HepG2 (cell line): Measurements from ENCODE around the gene RSPH9. TPM values are rescaled to one million over a fixed set of nuclear protein-coding genes. Genes with fewer than 3 reads are reported as not detected.
A peak's percentile ranks its signal among the peaks of the same experiment; 100 is the strongest.

Source experiments
- CEBPB ChIP-seq: IDR thresholded peaks from 2 replicates; pipeline ENCODE4 v1.6.1; 2011; ENCODE audit warnings: low read depth, low read length, improper control_type of control experiment, borderline replicate concordance
- DBP ChIP-seq: sonication (generic); formaldehyde crosslinking; IDR thresholded peaks from 2 replicates; pipeline ENCODE4 v1.4.0; 2020; ENCODE audit warnings: missing genetic modification reagents; ENCODE audit errors: not compliant biosample characterization
- IRF9 ChIP-seq: sonication (generic); formaldehyde crosslinking; IDR thresholded peaks from 2 replicates; pipeline ENCODE4 v1.8.0; 2022; ENCODE audit warnings: missing genetic modification reagents, mild to moderate bottlenecking, borderline replicate concordance
- KAT2B ChIP-seq: fragments of 150-350 bp; IDR thresholded peaks from 2 replicates; pipeline ENCODE4 v1.6.1; 2014; ENCODE audit warnings: low read depth, low read length, borderline replicate concordance
- KMT2B ChIP-seq: IDR thresholded peaks from 2 replicates; pipeline ENCODE4 v1.6.1; 2016; ENCODE audit warnings: missing genetic modification reagents, missing compliant biosample characterization
- NFE2L2 ChIP-seq: fragments of 150-350 bp; IDR thresholded peaks from 2 replicates; pipeline ENCODE4 v1.6.1; 2014; ENCODE audit warnings: low read length
- PHF21A ChIP-seq: sonication (generic); formaldehyde crosslinking; IDR thresholded peaks from 2 replicates; pipeline ENCODE4 v1.5.0; 2020; ENCODE audit warnings: mild to moderate bottlenecking, missing genetic modification reagents
- SMAD3 ChIP-seq: sonication (generic); formaldehyde crosslinking; IDR thresholded peaks from 2 replicates; pipeline ENCODE4 v1.4.0; 2020; ENCODE audit warnings: missing genetic modification reagents
- ZBTB26 ChIP-seq: IDR thresholded peaks from 2 replicates; pipeline ENCODE4 v1.6.1; 2016; ENCODE audit warnings: missing compliant biosample characterization, missing genetic modification reagents, borderline replicate concordance
- ZFP91 ChIP-seq: sonication (generic); formaldehyde crosslinking; IDR thresholded peaks from 2 replicates; pipeline ENCODE4 v1.9.0; 2022; ENCODE audit warnings: missing genetic modification reagents, mild to moderate bottlenecking, borderline replicate concordance
- ZNF143 ChIP-seq: sonication (generic); formaldehyde crosslinking; IDR thresholded peaks from 2 replicates; pipeline ENCODE4 v1.4.0; 2020; ENCODE audit warnings: missing genetic modification reagents
- ZNF350 ChIP-seq: sonication (generic); formaldehyde crosslinking; IDR thresholded peaks from 2 replicates; pipeline ENCODE4 v1.4.0; 2020; ENCODE audit warnings: mild to moderate bottlenecking, low read depth, missing genetic modification reagents, borderline replicate concordance
- ZNF674 ChIP-seq: sonication (generic); formaldehyde crosslinking; IDR thresholded peaks from 2 replicates; pipeline ENCODE4 v1.5.0; 2020; ENCODE audit warnings: low read depth, mild to moderate bottlenecking, missing genetic modification reagents
- ZNF816 ChIP-seq: sonication (generic); formaldehyde crosslinking; IDR thresholded peaks from 2 replicates; pipeline ENCODE4 v1.8.0; 2022; ENCODE audit warnings: missing genetic modification reagents, mild to moderate bottlenecking, borderline replicate concordance
- ZSCAN21 ChIP-seq: sonication (generic); formaldehyde crosslinking; IDR thresholded peaks from 2 replicates; pipeline ENCODE4 v1.8.0; 2022; ENCODE audit warnings: mild to moderate bottlenecking, missing genetic modification reagents, moderate library complexity, borderline replicate concordance
- ZSCAN9 ChIP-seq: IDR thresholded peaks from 2 replicates; pipeline ENCODE4 v1.6.1; 2016; ENCODE audit warnings: borderline replicate concordance
- polyA plus RNA-seq, 8 experiments: library from polyadenylated mRNA; depleted of rRNA in 3 of 8; stranded (reverse) in 7 of 8; unstranded in 1 of 8; fragments of >200 nt; fragmentation: Illumina TruSeq in 4 of 8; extraction: Trizol in 4 of 8; gene quantifications; 2 replicates each; pipeline versions ENCODE4 v1.2.1 to v1.2.3, GENCODE V29; 2011 to 2016; ENCODE audit warnings: low read depth in 4 of 8, missing spikeins in 1 of 8, mixed read lengths in 1 of 8; ENCODE audit not compliant: insufficient read depth in 1 of 8
- total RNA-seq, 5 experiments: library from RNA; depleted of rRNA; stranded (reverse); fragments of >200 nt; fragmentation: Illumina TruSeq; extraction: Trizol; gene quantifications; 2 replicates each; pipeline ENCODE4 v1.2.3, GENCODE V29; 2016; ENCODE audit warnings: low read depth in 1 of 5
- TF ChIP-seq, protein P1 (sequence below): sonication (generic); formaldehyde crosslinking; conservative IDR thresholded peaks from 2 replicates; pipeline ENCODE4 v1.4.0; 2020; ENCODE audit warnings: missing genetic modification reagents

The RSPH9 gene
- total and polyA plus RNA-seq, 2 of the 13 experiments (the other 11 are each of a cell fraction or from before 2014, with no cell fraction given), result 0.04 TPM; not detected in 1

DNA sequence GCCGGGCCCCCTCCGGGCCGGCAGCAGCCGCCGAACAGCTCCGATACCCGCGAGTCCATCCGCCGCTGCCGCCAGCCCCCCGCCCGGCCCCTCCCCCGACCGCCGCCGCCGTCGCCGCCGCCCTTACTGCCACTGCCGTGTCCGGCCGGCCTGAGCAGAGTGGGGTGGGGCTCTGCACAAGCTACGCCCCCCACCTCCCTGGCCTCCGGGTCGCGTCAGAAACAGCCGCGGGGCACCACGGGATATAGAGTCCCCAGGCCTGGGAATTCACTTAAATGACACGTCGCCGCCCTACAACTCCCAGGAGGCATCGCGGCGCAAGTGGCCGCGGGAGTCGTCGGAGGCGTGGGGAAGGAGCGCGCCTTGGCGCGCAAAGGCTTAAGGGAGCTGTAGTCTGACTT lies 15.7 kb upstream of the RSPH9 start, which contains the start of gene GTPBP2 (continued):
- TF ChIP-seq KAT2B, result no peak
- TF ChIP-seq, protein P1, sequence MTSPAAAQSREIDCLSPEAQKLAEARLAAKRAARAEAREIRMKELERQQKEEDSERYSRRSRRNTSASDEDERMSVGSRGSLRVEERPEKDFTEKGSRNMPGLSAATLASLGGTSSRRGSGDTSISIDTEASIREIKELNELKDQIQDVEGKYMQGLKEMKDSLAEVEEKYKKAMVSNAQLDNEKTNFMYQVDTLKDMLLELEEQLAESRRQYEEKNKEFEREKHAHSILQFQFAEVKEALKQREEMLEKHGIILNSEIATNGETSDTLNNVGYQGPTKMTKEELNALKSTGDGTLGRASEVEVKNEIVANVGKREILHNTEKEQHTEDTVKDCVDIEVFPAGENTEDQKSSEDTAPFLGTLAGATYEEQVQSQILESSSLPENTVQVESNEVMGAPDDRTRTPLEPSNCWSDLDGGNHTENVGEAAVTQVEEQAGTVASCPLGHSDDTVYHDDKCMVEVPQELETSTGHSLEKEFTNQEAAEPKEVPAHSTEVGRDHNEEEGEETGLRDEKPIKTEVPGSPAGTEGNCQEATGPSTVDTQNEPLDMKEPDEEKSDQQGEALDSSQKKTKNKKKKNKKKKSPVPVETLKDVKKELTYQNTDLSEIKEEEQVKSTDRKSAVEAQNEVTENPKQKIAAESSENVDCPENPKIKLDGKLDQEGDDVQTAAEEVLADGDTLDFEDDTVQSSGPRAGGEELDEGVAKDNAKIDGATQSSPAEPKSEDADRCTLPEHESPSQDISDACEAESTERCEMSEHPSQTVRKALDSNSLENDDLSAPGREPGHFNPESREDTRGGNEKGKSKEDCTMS (CRISPR knock-in tag), result no peak
- no peak for TF ChIP-seq ZBTB26 (CRISPR knock-in tag)
- no peak for TF ChIP-seq ZFP91 (CRISPR knock-in tag)
- TF ChIP-seq CEBPB, result no peak
- TF ChIP-seq PHF21A (CRISPR knock-in tag), result no peak
- no peak; the same call in 1 of the 2 replicates for TF ChIP-seq ZNF350 (CRISPR knock-in tag)
- no peak for TF ChIP-seq IRF9 (CRISPR knock-in tag)
- TF ChIP-seq ZSCAN9 (CRISPR knock-in tag), result no peak
- TF ChIP-seq NFE2L2, result no peak
- TF ChIP-seq ZNF816 (CRISPR knock-in tag), result no peak
- TF ChIP-seq KMT2B (CRISPR knock-in tag), result peak; percentile 65; the same call in 1 of the 2 replicates
- TF ChIP-seq SMAD3 (CRISPR knock-in tag), result no peak
- TF ChIP-seq DBP, result no peak
- peak; percentile 93 for TF ChIP-seq ZNF143
- 0 out of 2 replicates have a peak, but pooled peaks have one; percentile 28 for TF ChIP-seq ZSCAN21 (CRISPR knock-in tag)
- no peak; the same call in 1 of the 2 replicates for TF ChIP-seq ZNF674 (CRISPR knock-in tag)
